Measurements from ENCODE around the gene RYR2. TPM values are rescaled to one million over a fixed set of nuclear protein-coding genes. Genes with fewer than 3 reads are reported as not detected.
A peak's percentile ranks its signal among the peaks of the same experiment; 100 is the strongest.

Gene RYR2
- total and polyA plus RNA-seq, 2 of the 8 experiments (the other 6 are each of a cell fraction or from before 2014, with no cell fraction given): 1.3 to 4.4 TPM

DNA sequence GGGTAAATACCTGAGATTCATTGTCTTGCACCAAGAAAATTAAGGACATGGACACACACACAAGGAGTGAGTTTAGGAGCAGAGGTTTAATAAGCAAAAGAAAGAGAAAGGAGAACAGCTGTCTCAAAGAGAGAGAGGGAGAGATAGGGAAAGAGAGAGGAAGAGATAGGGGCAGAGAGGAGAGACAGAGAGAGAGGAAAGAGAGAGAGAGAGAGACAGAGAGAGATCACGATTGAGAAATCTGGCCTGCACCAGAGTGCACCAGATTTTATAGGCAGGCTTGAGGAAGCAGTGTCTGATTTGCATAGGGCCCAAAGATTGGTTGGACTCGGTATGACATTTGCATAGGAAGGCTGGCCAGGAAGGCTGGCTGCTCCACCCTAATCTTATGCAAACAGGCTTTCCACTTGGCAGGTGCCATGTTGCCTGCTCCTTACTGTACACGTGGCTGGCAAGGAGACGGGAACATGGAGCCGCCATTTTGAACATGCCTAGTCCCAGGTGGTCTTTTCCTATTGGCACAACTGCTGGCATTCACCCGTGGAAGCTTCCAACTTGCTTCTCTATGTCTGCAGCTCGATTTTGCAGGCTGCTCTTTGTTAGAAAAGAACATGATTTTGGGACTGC lies 428.8 kb downstream of the RYR2 start:
- Histone ChIP-seq H3K36me3 (ENCODE audit: control insufficient read depth in 2 of 4, insufficient read depth in 4 of 4, low read length in 3 of 4) (no peaks in the 10 kb centered on the region; a peak in 1 of 8 replicates), H3K4me2 (ENCODE audit: insufficient read depth in 1 of 2, low read depth in 2 of 2, low read length in 2 of 2) (no peak overlapping the region), H3K79me1 (ENCODE audit: low read depth, low read length) (no peaks in the 10 kb centered on the region), H3K9me3 (ENCODE audit: insufficient read depth in 2 of 2, low read depth in 1 of 2, low read length in 1 of 2) (no peaks in the 10 kb centered on the region), H4K91ac (replicated peaks; ENCODE audit: insufficient read length, low read length) (no peak overlapping the region), H4K8ac (ENCODE audit: extremely low read depth, insufficient read depth, low read length) (no peak overlapping the region), H3K14ac (ENCODE audit: insufficient read length) (no peak overlapping the region), H3K56ac (replicated peaks; ENCODE audit: insufficient read length, low read depth, low read length) (no peak overlapping the region), H2AK5ac (ENCODE audit: low read depth, low read length) (no peak overlapping the region), H3K27me3 (replicated peaks in 1 of 4; ENCODE audit: control insufficient read depth in 3 of 4, extremely low read depth in 1 of 4, insufficient read depth in 3 of 4, low read length in 3 of 4) (no peaks in the 10 kb centered on the region), H3K18ac (ENCODE audit: extremely low read depth, low read length) (no peak overlapping the region), H3K4me3 (ENCODE audit: extremely low read depth in 1 of 4, insufficient read depth in 2 of 4, low read depth in 3 of 4, low read length in 4 of 4) (no peak overlapping the region), H2BK15ac (ENCODE audit: low read length) (no peak overlapping the region), H2BK120ac (replicated peaks; ENCODE audit: low read depth, low read length) (no peak overlapping the region), H2BK20ac (ENCODE audit: low read length) (no peak overlapping the region), H3K4me1 (replicated peaks in 1 of 4; ENCODE audit: control insufficient read depth in 3 of 4, insufficient read depth in 4 of 4, low read length in 3 of 4) (no peaks in the 10 kb centered on the region), H3K4ac (replicated peaks; ENCODE audit: insufficient read length, low read depth, low read length) (no peak overlapping the region), H3K23ac (ENCODE audit: insufficient read length) (no peak overlapping the region), H2BK12ac (ENCODE audit: low read depth, low read length) (no peak overlapping the region), H4K20me1 (replicated peaks in 1 of 2; ENCODE audit: control insufficient read depth in 1 of 2, insufficient read depth in 2 of 2, low read length in 2 of 2) (no peaks in the 10 kb centered on the region), H4K5ac (ENCODE audit: insufficient read length, low read depth, low read length) (no peak overlapping the region), H2BK5ac (ENCODE audit: low read depth, low read length) (no peak overlapping the region), H3K79me2 (ENCODE audit: control insufficient read depth in 1 of 2, insufficient read depth in 2 of 2, low read length in 2 of 2) (no peaks in the 10 kb centered on the region), H3K27ac (ENCODE audit: low read depth, low read length) (no peak overlapping the region), H3K9ac (replicated peaks in 1 of 4; ENCODE audit: extremely low read depth in 1 of 4, low read depth in 3 of 4, low read length in 3 of 4) (no peak overlapping the region), H2AFZ (ENCODE audit: low read length) (no peak overlapping the region), H3K23me2 (ENCODE audit: low read depth, low read length) (no peaks in the 10 kb centered on the region)
- CTCF ChIA-PET (ENCODE audit: partially characterized antibody): no interaction called here
- FAIRE-seq (no peak), DNase-seq (ENCODE audit: low read depth in 1 of 2, low spot score in 2 of 2) (no peak)
- POLR2A ChIA-PET (ENCODE audit: partially characterized antibody): no interaction called here
- 94% methylated on average over 7 of the region's 7 CpGs; no CpG with 5 or more reads in 1 of the 2 experiments for WGBS, 2 experiments (ENCODE audit: extremely low coverage in 1 of 2, insufficient coverage in 1 of 2, insufficient read length in 1 of 2, insufficient replicate concordance in 2 of 2, low coverage in 1 of 2, low lambda C conversion rate in 2 of 2, missing lambda C conversion rate in 1 of 2)
- TF ChIP-seq YY1 (IDR thresholded peaks at IDR 0.05; ENCODE audit: low read depth, low read length): peak; percentile 22; the same call in 1 of the 2 replicates
